ENCODE results near the gene MCM9.
A peak's percentile ranks its signal among the peaks of the same experiment; 100 is the strongest.

Gene MCM9

GRCh38 chr6:118934461-118935330, at the start of gene MCM9:
TSS of gene MCM9 (minus strand) at chr6:118935159. CDS start at chr6:118931723, 3,436 bp downstream.
- H3K27ac ChIP-seq, result peak within 1 kb of the TSS; percentile 87
- TF ChIP-seq CTCF (conservative IDR thresholded peaks at IDR 0.05), result no peak

- no peak overlapping the region for H3K27ac ChIP-seq
- no peak for TF ChIP-seq CTCF (conservative IDR thresholded peaks at IDR 0.05)
These were observed 49.4 kb upstream of the MCM9 start for GRCh38 chr6:118984342-118984741.

- no peak for TF ChIP-seq CTCF (conservative IDR thresholded peaks at IDR 0.05)
These were observed 47.6 kb upstream of the MCM9 start for GRCh38 chr6:118982575-118982911.

GRCh38 chr6:118981884-118982574, 47.1 kb upstream of the MCM9 start:
- TF ChIP-seq CTCF (conservative IDR thresholded peaks at IDR 0.05), result no peak
- H3K27ac ChIP-seq, result no peak overlapping the region

More at GRCh38 chr6:118982575-118982911, 47.6 kb upstream of the MCM9 start:
- H3K27ac ChIP-seq, result no peak overlapping the region

- no peak overlapping the region for H3K27ac ChIP-seq
- no peak for TF ChIP-seq CTCF (conservative IDR thresholded peaks at IDR 0.05)
These were observed 45.1 kb upstream of the MCM9 start for GRCh38 chr6:118980063-118980462.

- no peak for TF ChIP-seq CTCF (conservative IDR thresholded peaks at IDR 0.05)
- H3K27ac ChIP-seq, result no peak overlapping the region
These were observed 39.8 kb upstream of the MCM9 start for GRCh38 chr6:118974790-118975189.

- no peak for TF ChIP-seq CTCF (conservative IDR thresholded peaks at IDR 0.05)
- H3K27ac ChIP-seq, result no peak overlapping the region
These were observed 36.7 kb upstream of the MCM9 start for GRCh38 chr6:118971682-118972081.

Measured in VCaP (cell line).